Ishikawa (cell line): Measurements from ENCODE around the gene DDIAS.

Source experiments
- CEBPB ChIP-seq: IDR thresholded peaks from 2 replicates; pipeline ENCODE4 v1.6.1; 2012
- CREB1 ChIP-seq: IDR thresholded peaks from 2 replicates; pipeline ENCODE4 v1.6.1; 2012; ENCODE audit warnings: low read depth
- FOXM1 ChIP-seq: IDR thresholded peaks from 2 replicates; pipeline ENCODE4 v1.6.1; 2012; ENCODE audit warnings: low read depth, borderline replicate concordance

DNA sequence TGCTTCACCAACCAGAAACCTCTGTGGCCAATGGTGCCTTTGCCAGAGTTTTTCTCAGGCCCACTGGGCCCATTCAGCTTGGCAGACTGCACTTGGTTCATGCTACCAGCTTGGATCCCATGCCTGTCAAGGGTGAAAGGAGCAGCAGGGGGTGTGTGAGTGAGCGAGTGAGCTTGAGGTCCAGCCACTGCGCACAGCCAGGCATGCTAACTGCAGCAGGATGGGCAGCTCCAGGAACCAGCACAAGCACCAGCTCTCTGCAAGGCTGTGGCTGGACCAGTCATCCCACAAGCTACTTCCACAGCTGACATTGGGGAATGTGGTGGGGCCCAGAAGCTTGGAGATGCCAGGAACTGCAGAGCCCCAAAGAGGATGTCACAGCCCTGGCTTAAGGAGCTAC lies 40.8 kb downstream of the DDIAS start:
- TF ChIP-seq CREB1 (no peak), FOXM1 (no peak), CEBPB (no peak)
